ENCODE data around the gene ZNF423. TPM values are rescaled to one million over a fixed set of nuclear protein-coding genes. Genes with fewer than 3 reads are reported as not detected.

ZNF423 gene
- total and polyA plus RNA-seq, 9 of the 15 experiments (the other 6 are each of a cell fraction or from before 2014, with no cell fraction given) = not detected

- Histone ChIP-seq H3K9me3 (replicated peaks; ENCODE audit: control insufficient read depth, insufficient read depth, low read depth, low read length) (no peaks in the 10 kb centered on the region), H3K9ac (ENCODE audit: insufficient read depth in 1 of 2, low read depth in 2 of 2, low read length in 2 of 2) (no peak overlapping the region), H3K4me1 (replicated peaks in 1 of 2; ENCODE audit: control insufficient read depth in 2 of 2, insufficient read depth in 2 of 2, low read length in 2 of 2) (no peaks in the 10 kb centered on the region), H3K27ac (ENCODE audit: extremely low read depth, low read depth, low read length) (no peak overlapping the region; the same call in 2 of the 3 replicates), H4K20me1 (replicated peaks; ENCODE audit: control insufficient read depth, insufficient read depth, low read length) (peaks cover 5% of the 10 kb centered on the region; the same call in 1 of the 2 replicates), H3K27me3 (ENCODE audit: control insufficient read depth in 2 of 2, insufficient read depth in 2 of 2, low read length in 2 of 2) (peaks cover 40 to 70% of the 10 kb centered on the region in 2 experiments), H3K79me2 (ENCODE audit: control insufficient read depth, insufficient read depth, low read length) (no peaks in the 10 kb centered on the region), H3K9me1 (ENCODE audit: control insufficient read depth, insufficient read depth, low read length) (no peaks in the 10 kb centered on the region), H3K4me3 (no peak overlapping the region), H3K4me2 (ENCODE audit: insufficient read depth, low read length) (no peak overlapping the region), H3K36me3 (ENCODE audit: control insufficient read depth, insufficient read depth, low read length) (no peaks in the 10 kb centered on the region), H2AFZ (ENCODE audit: low read depth, low read length) (no peak overlapping the region)
- WGBS (ENCODE audit: insufficient coverage, low coverage, missing lambda C conversion rate) = 5% methylated on average over 2 of the region's 2 CpGs
- in situ Hi-C loops (cut with MboI) = no loop called here
- TF ChIP-seq STAG1 (CRISPR knock-in tag; IDR thresholded peaks at IDR 0.05; ENCODE audit: borderline replicate concordance) (no peak), PHB (CRISPR knock-in tag; IDR thresholded peaks at IDR 0.05) (no peak), ZNF707 (CRISPR knock-in tag; conservative IDR thresholded peaks at IDR 0.05) (no peak), SIN3B (IDR thresholded peaks at IDR 0.05; ENCODE audit: low read depth) (no peak), ETV6 (IDR thresholded peaks at IDR 0.05; ENCODE audit: borderline replicate concordance in 1 of 2, low read depth in 2 of 2, low read length in 1 of 2) (no peak), ETV6 (CRISPR knock-in tag; IDR thresholded peaks at IDR 0.05; ENCODE audit: borderline replicate concordance) (no peak), ZNF175 (CRISPR knock-in tag; IDR thresholded peaks at IDR 0.05; ENCODE audit: low read depth) (no peak), KAT8 (IDR thresholded peaks at IDR 0.05; ENCODE audit: low read depth) (no peak)
- TF ChIP-seq, protein P1, sequence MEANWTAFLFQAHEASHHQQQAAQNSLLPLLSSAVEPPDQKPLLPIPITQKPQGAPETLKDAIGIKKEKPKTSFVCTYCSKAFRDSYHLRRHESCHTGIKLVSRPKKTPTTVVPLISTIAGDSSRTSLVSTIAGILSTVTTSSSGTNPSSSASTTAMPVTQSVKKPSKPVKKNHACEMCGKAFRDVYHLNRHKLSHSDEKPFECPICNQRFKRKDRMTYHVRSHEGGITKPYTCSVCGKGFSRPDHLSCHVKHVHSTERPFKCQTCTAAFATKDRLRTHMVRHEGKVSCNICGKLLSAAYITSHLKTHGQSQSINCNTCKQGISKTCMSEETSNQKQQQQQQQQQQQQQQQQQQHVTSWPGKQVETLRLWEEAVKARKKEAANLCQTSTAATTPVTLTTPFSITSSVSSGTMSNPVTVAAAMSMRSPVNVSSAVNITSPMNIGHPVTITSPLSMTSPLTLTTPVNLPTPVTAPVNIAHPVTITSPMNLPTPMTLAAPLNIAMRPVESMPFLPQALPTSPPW (CRISPR knock-in tag; IDR thresholded peaks at IDR 0.05) = no peak
- intact Hi-C loops (cut with micrococcal nuclease) = no loop called here
- ChIA-PET POLR2A (interaction anchor here (0.7 kb wide), 1 partner anchor 16 kb away, joined by 3 read pairs; no protein-coding TSS in a partner anchor), CTCF (ENCODE audit: low intra/inter-chr PET ratio) (no interaction called here)
- ATAC-seq (no peak), FAIRE-seq (no peak), DNase-seq (ENCODE audit: extremely low read depth in 1 of 4, low spot score in 3 of 4) (no peak)
- no TSS peak for BruUV-seq (replicated peaks)
Measured at GRCh38 chr16:49597796-49598195, 258.1 kb downstream of the ZNF423 start.
